GM12891 (cell line): Measurements from ENCODE around the gene GPC4.

ENCODE experiments used
- DNase-seq: peaks from one replicate; pipeline ENCODE4 v3.0.0; 2011; ENCODE audit warnings: low spot score; ENCODE audit not compliant: insufficient read length
- FAIRE-seq: peaks from 2 replicates; lab custom pipeline; 2011; peaks lifted over from hg19 to GRCh38; lab: Jason Lieb, UNC
- PAX5 ChIP-seq: IDR thresholded peaks from 2 replicates; pipeline ENCODE4 v1.6.1; 2011; ENCODE audit warnings: low read length, moderate library complexity, mild to moderate bottlenecking; ENCODE audit not compliant: insufficient read depth, severe bottlenecking
- POLR2A ChIP-seq: IDR thresholded peaks from 2 replicates; pipeline ENCODE4 v1.6.1; 2011; ENCODE audit warnings: low read depth, low read length, control low read depth
- POLR2AphosphoS5 ChIP-seq: IDR thresholded peaks from 2 replicates; pipeline ENCODE4 v1.6.1; 2011; ENCODE audit warnings: low read depth, low read length, control low read depth
- POU2F2 ChIP-seq: IDR thresholded peaks from 2 replicates; pipeline ENCODE4 v1.6.1; 2011; ENCODE audit warnings: low read depth, mild to moderate bottlenecking, control low read depth, low read length, moderate library complexity
- SPI1 ChIP-seq: IDR thresholded peaks from 2 replicates; pipeline ENCODE4 v1.6.1; 2011; ENCODE audit warnings: low read depth, low read length, control low read depth
- TAF1 ChIP-seq: IDR thresholded peaks from 2 replicates; pipeline ENCODE4 v1.6.1; 2011; ENCODE audit warnings: low read depth, low read length, control low read depth

Gene GPC4

DNA sequence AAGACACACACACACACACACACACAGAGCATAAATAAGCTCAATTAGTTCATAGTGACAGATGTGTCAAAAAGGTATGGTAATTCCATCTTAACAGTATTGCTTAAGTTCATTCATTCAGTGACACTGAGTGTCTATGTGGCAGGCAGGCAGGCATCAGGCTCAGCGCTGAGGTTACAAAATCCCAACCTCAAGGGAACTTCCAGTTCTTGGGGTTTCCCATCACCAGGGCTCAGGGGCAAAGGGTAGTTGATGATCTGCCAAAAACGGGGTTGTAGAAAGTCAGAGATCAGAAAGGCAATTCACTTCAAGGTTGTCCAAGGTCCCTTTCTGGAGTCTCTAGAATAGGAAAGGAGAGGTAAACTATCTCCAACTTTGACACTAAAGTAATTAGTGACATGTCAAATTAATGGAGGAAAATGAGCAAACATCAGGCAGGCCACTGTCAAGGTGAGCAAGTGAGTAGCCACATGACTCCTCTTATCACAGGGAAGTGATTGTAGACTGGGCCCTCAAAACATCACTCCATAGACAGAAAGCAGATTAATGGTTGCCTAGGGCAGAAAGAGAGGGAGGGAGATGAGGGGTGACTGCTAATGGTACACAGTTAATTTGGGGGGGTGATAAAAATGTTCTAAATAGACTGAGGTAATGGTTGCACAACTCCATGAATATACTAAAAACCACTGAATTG, 41.8 kb downstream of the GPC4 start:
- no peak for DNase-seq
- peak; percentile 33 for FAIRE-seq
- TF ChIP-seq POLR2A (no peak), PAX5 (no peak), TAF1 (no peak), POU2F2 (no peak)

DNA sequence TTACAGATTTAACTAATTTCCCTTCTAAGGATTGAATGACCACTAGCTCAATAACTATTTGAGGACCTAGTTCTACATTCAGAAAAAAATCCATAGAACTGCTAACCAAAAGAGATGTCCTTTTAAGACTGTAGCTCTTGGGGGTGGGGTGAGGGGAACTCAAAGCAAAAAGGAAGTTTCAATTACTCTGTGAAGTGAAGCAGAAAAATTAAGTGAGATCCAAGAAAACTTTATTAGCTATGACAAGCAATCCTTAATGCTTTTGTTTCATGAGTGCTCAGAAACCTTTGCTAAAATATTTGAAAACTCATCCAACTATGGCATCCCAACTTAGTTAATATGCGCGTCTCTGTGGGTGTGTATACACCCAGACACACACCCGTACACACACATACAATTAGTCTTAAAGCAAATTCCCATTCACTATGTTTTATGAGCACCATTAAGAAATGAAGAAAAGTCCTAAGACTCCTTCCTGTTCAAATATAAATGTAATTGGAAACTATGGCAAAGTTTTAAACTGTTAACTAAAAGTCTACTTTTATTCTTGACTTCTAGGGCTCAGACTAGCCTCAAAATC, 44.5 kb downstream of the GPC4 start:
- FAIRE-seq = no peak
- TF ChIP-seq POU2F2 (no peak), PAX5 (no peak), POLR2A (no peak), POLR2AphosphoS5 (no peak), TAF1 (no peak), SPI1 (no peak)
- no peak for DNase-seq

DNA sequence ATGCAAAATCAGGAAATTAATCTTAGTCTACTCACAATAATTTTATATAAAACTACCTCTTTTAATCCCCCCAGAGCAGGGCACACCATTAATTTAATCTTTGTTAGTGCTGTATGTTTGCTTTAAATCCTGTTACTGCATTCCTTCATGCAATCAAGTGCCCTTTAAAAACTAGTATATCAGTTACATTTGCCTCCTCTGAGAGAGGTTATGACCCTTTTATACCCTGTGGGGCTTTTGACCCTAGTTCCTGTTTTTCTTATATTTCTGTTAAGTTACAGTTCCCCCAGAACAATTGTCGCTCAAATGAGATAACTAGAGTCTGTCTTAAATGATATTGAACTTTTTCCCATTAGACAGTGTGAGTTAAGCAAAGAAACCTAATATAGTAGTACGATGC, 46.2 kb downstream of the GPC4 start:
- DNase-seq = no peak
- TF ChIP-seq POLR2A = no peak
- FAIRE-seq = no peak

DNA sequence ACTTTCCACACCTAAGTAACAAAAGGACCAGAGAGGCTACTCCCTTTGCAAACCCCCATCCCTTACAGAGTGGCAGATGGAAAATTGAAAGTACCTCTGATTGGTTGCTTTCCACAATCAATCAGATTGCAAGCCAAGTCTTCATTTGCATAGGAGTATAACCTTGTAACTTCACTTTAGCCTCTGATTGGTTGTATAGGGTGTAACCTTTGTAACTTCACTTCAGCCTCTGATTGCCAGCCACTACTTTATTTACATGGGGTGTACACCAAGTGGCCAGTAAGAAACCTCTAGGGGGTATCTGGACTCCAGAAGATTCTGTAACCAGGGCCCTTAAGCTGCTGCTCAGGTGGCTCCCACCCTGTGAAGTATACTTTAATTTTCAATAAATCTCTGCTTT, 48.6 kb downstream of the GPC4 start:
- DNase-seq (no peak), FAIRE-seq (no peak)
- TF ChIP-seq PAX5 (no peak), POLR2A (no peak), SPI1 (no peak), POLR2AphosphoS5 (no peak), TAF1 (no peak), POU2F2 (no peak)

DNA sequence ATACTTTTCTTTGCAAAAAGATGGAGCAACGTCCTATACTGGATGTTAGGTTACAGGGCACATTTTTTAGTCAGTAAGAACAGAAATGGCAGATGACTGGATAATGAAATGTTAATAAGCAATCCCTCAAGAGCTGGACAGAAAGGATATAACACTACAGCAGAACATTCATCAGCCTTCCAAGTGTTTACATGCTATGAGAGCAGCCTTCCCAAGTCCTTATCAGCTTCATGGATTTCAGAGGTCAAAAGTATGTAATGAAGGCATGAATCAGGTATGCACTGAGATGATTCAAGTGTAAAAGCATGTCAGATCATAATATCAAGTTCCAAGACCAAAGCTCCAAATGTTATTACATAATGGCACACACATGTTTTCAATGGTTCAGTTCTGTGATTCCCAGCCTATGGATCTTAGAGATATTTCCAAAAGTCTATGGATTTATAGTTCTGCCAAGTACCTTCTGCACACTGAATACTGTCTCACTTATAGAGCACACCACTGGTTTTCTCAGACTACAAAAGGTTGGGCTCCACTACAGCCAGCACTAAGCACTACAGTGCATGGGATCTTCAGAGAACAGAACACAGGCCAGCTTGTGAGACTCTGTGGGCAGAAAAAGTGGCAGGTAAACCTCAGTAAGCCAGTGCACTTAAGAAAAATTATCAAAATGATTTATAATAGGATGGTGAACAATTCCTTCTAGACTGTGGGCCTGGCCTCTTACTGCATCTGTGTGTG, 49.2 kb downstream of the GPC4 start:
- TF ChIP-seq POLR2A = no peak
- TF ChIP-seq POU2F2 = no peak
- TF ChIP-seq PAX5 = no peak
- TF ChIP-seq TAF1 = no peak
- TF ChIP-seq POLR2AphosphoS5 = no peak
- no peak for TF ChIP-seq SPI1
- FAIRE-seq (no peak), DNase-seq (no peak)

DNA sequence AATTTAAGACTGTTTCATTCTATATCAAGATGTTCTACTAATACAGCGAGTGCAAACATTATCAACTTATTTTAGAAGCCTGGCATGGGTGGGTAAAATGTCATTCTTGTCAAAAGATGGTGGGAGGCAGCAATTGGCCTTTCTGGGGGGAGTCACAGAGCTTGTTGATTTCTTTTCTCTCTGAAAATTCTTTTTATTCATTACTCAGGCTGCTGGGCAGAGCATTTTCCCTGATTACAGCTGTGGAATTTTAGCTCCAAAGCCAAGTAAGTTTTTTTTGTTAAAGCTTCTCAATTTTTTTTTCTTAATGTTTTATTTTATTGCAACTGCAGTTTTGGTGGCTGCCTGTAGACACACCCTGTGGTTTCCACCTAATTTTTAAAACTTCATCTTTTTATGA, 50.4 kb downstream of the GPC4 start:
- DNase-seq = no peak
- FAIRE-seq = no peak
- TF ChIP-seq SPI1 = no peak
- no peak for TF ChIP-seq POU2F2
- no peak for TF ChIP-seq TAF1
- TF ChIP-seq PAX5 = no peak
- no peak for TF ChIP-seq POLR2AphosphoS5
- TF ChIP-seq POLR2A = no peak

DNA sequence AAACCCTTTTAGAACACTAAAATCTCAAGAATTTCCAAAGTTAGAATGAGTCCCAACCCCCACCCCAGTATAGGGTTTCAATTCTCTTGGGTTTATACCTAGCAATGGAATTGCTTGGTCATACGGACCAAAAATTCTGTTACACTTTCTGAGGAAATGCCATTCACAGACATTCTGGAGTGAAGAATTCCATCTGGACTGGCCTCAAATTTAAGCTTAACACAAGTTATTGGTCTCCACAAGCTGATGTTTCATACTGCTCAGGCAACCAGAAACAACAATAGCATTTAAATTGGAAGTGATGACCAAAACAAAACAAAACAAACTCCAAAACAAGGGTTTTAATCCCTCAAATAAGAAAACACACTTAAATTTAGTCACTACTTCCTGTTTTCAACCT, 51.1 kb downstream of the GPC4 start:
- TF ChIP-seq TAF1 = no peak
- no peak for TF ChIP-seq PAX5
- no peak for TF ChIP-seq SPI1
- no peak for TF ChIP-seq POU2F2
- TF ChIP-seq POLR2A = no peak
- no peak for TF ChIP-seq POLR2AphosphoS5
- FAIRE-seq (no peak), DNase-seq (no peak)

DNA sequence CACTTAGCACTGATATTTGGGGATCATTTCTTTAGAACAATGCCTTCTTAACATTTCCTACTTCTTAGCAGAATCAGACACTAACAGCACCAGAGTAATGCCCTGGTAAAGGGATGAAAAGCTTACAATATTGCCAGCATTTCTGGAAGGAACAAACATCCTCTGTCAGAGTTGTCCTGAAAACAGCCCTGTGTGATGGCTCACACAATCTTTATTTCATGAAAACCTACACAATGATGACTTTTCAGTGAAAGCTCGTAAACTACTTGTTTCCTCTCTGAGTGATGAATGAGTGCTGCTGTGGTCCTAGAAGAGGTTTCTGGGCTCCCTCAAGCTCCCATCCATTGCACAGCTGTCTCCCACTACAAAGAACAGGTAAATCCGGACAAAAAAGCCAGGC, 52.8 kb downstream of the GPC4 start:
- DNase-seq (no peak), FAIRE-seq (no peak)
- no peak for TF ChIP-seq TAF1
- TF ChIP-seq POLR2A = no peak
- TF ChIP-seq SPI1 = no peak
- TF ChIP-seq POU2F2 = no peak
- no peak for TF ChIP-seq POLR2AphosphoS5
- TF ChIP-seq PAX5 = no peak

DNA sequence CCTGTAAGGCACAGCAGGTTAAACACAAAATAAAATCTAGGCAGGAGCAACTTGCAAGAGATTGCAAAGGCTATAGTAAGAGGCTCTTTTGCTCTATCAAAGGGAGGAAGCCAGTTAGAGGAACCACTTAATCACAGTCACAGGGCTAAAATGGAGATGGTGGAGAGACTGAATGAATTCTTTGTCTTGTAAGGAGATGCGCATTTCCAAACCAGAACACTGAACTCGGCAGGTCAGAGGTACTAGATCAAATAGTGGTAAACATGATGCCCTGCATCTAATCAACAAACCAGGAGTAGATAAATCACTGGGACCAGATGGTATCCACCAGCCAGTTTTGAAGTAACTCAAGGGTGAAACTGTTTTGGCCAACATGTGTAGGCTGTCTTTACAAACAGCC, 55.8 kb downstream of the GPC4 start:
- no peak for FAIRE-seq

DNA sequence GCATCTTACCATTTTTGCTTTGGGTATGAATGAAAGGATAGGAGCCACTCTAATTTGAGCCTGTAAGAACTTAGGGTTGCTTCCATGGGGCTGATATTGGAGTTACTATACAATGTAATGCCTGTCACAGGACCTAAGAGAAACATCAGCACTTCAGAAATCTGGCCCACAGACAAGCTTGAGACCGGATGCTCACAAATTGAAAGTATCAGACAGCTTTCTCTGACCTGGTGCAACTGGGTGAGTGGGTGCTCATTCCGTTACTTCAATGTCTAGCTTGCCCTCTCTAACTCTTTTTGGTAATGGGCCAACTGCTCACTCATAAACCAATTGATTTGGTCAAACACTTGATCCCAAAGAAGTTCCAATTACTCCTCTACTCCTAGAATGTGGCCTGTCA, 62.1 kb downstream of the GPC4 start:
- DNase-seq (no peak), FAIRE-seq (no peak)
- TF ChIP-seq POLR2AphosphoS5 = no peak
- TF ChIP-seq TAF1 = no peak
- TF ChIP-seq PAX5 = no peak
- TF ChIP-seq POLR2A = no peak
- no peak for TF ChIP-seq POU2F2
- TF ChIP-seq SPI1 = no peak

More for the DNA sequence above, 55.8 kb downstream of the GPC4 start:
- no peak for DNase-seq
- TF ChIP-seq POLR2AphosphoS5 = no peak
